ENCODE results near the gene OAF.

The OAF gene

DNA sequence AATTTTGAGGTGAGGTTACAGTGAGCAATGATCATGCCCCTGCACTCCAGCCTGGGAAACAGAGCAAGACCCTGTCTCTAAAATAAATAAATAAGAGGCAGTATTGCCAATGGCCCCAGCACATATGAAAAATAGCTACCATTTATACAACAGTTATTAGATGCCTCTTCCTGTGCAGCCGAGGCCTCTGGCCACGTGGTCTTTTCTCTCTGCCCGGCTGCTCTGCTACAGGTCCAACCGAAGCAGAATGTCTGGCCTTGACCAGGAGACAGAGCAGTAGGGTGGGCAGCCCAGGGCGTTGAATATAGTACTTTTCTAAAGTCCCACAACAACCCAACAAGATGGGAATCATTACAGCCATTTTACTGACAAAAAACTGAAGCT lies 12.4 kb upstream of the OAF start:
- TF ChIP-seq, protein P1, sequence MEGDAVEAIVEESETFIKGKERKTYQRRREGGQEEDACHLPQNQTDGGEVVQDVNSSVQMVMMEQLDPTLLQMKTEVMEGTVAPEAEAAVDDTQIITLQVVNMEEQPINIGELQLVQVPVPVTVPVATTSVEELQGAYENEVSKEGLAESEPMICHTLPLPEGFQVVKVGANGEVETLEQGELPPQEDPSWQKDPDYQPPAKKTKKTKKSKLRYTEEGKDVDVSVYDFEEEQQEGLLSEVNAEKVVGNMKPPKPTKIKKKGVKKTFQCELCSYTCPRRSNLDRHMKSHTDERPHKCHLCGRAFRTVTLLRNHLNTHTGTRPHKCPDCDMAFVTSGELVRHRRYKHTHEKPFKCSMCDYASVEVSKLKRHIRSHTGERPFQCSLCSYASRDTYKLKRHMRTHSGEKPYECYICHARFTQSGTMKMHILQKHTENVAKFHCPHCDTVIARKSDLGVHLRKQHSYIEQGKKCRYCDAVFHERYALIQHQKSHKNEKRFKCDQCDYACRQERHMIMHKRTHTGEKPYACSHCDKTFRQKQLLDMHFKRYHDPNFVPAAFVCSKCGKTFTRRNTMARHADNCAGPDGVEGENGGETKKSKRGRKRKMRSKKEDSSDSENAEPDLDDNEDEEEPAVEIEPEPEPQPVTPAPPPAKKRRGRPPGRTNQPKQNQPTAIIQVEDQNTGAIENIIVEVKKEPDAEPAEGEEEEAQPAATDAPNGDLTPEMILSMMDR (IDR thresholded peaks at IDR 0.05; ENCODE audit: extremely low read depth, missing control alignments): no peak
- no peak for DNase-seq (ENCODE audit: low spot score)

- DNase-seq (ENCODE audit: low spot score): no peak
- TF ChIP-seq, protein P1 (IDR thresholded peaks at IDR 0.05; ENCODE audit: extremely low read depth, missing control alignments): no peak
Observed at GRCh38 chr11:120198787-120199469, 11.9 kb upstream of the OAF start.

- no peak for DNase-seq (ENCODE audit: low spot score)
- TF ChIP-seq, protein P1 (IDR thresholded peaks at IDR 0.05; ENCODE audit: extremely low read depth, missing control alignments): no peak
Observed at GRCh38 chr11:120199613-120200012, 11.2 kb upstream of the OAF start.

DNA sequence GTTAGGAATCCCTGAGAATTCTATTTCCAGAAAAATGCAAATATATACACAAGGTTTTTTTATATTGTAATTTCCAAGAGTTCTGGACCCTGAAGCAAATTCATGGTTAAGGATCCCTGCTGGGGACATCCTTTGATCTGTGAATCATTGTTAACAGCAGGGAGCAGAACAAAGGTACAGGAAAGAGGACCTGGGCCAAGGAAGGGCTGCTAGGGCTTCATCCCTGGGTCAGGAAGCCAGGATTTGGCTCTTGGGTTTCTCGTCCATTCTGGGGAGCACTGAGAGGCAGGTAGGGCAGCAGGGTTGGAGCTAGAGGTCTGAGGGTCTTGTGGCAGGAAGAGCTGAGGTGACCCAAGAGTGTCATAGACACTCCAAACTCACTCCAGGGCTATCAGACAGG lies 10.2 kb upstream of the OAF start:
- TF ChIP-seq, protein P1 (IDR thresholded peaks at IDR 0.05; ENCODE audit: extremely low read depth, missing control alignments): no peak
- DNase-seq (ENCODE audit: low spot score): no peak

GRCh38 chr11:120201653-120202052 lies 9.2 kb upstream of the OAF start:
- TF ChIP-seq, protein P1 (IDR thresholded peaks at IDR 0.05; ENCODE audit: extremely low read depth, missing control alignments): no peak

GRCh38 chr11:120203626-120204025 lies 7.2 kb upstream of the OAF start:
- TF ChIP-seq, protein P1 (IDR thresholded peaks at IDR 0.05; ENCODE audit: extremely low read depth, missing control alignments): no peak
- no peak for DNase-seq (ENCODE audit: low spot score)

More at GRCh38 chr11:120201653-120202052, 9.2 kb upstream of the OAF start:
- no peak for DNase-seq (ENCODE audit: low spot score)

GRCh38 chr11:120205596-120206161 lies 5.2 kb upstream of the OAF start:
- TF ChIP-seq, protein P1 (IDR thresholded peaks at IDR 0.05; ENCODE audit: extremely low read depth, missing control alignments): no peak
- DNase-seq (ENCODE audit: low spot score): no peak

All from GM20000 (cell line).